Activated effector memory CD4-positive, alpha-beta T cell treated with anti-CD3 and anti-CD28 coated beads, Interleukin-2, amount 50 U/mL, for 16 hours (primary cell): Measurements from ENCODE around the gene MAP1LC3B2.

Source experiments
- DNase-seq: peaks from one replicate; pipeline ENCODE4 v3.0.0-alpha.2; 2020

Gene MAP1LC3B2

DNA sequence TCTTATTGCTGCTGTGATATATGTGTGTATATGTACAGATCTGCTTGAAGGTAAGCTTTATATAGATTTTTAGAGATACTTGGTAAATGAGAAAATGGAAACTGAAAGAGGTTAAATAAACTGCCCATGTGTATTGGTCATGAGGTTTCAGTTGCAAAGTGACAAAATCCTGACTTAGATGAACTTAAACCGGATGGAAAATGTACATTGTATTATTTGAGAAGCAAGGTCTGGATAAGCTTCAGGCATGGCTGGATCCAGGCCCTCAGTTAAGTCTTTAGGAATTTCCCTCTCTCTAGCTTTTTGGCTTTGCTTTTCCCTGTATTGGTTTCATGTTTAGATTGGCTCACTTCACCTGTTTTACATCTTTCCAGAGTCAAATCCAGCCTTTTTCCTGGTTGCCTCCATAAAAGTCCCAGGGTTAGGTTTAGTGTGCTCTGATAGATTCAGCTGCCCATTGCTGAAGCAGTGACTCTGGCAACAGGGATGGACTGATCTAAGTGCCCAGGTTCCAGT, 21.0 kb upstream of the MAP1LC3B2 start:
- DNase-seq, result no peak

DNA sequence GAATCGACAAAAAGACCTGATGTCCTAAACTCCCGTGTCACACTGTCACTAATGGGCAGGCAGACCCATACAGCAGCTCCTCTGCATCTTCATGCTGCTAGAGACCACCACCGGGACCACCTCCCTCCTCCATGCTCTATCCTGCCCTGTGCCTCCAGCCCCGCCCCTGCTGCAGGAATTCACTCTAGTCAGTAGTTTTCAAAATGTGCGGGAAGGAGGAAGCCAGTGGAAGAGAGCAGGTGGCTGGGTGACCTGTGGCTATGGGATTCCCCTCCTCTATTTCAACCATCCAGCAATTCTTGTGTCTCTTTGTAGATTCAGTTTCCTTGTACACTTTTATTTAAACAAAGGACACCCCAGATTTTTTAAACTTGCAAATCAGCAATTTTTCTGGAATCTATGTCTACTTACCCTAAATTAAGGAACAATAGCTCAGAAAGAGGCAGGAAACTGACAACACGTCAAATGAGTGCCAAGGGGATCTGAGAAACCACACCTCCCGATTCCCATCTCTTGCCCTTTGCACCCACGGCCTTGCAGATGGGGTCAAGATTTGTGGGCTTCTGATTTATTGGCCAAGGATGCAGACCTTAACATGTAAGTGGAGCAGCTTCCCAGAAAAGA, 20.4 kb upstream of the MAP1LC3B2 start:
- no peak for DNase-seq

DNA sequence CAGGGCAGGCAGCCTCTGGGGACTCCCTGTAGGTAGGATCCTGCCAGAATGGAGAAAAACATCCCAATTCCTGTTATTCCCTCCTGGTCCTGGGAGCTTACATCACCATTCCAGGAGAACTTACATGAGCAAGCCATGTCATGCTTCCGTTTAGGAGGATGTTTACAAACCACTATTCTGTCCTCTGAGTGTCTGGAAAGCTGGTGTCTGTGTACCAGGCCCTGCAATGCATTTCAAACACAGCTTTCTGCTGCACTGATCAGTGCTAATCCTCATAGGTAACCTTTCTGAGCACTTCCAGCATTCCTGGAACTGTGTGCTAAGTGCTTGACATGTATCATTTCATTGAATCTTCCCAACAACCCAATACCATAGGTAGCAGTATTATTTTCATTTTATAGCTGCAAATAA, 19.8 kb upstream of the MAP1LC3B2 start:
- no peak for DNase-seq

DNA sequence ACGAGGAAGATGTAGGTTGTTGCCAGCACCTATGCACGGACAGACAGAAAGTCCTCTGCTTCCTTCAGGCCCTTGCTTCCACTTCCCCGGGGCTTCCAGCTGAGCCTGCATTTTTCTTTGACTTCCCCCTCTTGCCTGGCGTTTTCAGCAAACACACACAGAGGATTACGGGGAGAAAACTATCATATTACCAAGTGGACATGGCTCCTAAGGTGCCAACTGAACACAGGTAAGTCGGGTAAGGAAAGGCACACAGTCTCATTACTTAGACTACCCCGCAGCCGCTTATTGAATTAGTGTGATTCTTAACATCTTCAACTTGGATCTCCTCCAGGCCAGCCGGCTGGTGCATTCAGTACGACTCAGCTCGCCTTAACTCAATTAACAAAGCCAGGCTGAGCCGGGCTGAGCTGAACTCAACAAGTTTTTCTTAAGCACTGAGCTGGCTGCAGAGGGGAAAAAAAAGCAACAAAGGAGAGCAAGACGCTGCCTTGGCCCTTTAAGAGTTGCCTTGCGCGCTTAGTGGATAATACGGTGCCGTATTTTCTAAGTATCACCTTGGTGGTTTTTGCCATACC, 19.2 kb upstream of the MAP1LC3B2 start:
- no peak for DNase-seq

DNA sequence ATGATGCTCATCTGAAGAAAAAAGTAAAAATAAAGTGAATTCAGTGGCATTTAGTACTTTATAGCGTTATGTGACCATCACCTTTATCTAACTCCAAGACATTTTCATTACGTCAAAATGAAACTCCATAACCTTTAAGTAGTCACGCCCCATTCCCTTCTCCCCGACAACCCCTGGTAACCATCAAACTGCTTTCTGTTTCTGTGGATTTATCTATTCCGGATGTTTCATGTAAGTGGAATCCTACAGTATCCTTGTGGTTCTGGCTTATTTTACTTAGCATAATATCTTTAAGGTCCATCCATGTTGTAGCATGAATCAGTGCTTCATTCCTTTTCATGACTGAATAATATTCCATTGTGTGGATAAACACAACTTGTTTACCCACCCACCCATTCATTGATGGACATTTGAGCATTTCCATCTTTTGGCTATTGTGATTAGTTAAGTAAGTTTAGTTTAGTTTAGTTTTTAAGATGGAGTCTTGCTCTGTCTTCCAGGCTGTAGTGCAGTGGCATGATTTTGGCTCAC, 18.5 kb upstream of the MAP1LC3B2 start:
- no peak for DNase-seq

DNA sequence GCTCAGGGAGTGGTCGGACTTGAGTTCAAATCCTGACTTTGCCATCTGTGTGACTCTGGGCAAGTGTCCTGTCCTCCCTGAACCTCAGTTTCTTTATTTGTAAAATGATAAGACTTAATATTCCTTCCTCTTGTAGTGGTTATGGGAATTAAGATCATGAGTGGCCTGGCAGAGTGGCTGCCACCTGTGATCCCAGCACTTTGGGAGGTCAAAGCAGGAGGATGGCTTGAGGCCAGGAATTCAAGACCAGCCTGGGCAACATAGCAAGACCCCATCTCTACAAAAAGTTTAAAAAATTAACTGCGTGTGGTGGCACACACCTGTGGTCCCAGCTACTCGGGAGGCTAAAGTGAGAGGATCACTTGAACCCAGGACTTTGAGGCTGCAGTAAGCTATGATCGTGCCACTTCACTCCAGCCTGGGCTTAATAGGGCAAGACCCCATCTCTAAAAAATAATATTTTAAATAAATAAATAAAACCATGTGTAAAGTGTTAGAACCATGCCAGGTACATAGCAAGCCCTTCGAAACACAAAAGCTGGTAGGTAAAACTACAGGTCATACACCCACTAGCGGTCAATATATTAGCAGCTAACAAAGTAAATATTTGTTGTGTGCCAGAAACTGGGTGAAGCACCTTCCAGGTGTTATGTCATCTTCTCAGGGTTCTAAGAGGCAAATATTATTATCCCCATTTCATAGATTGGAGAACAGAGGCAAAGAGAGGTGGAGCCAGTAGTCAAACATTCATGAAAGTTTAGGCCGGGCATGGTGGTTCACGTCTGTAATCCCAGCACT, 17.4 kb upstream of the MAP1LC3B2 start:
- no peak for DNase-seq

DNA sequence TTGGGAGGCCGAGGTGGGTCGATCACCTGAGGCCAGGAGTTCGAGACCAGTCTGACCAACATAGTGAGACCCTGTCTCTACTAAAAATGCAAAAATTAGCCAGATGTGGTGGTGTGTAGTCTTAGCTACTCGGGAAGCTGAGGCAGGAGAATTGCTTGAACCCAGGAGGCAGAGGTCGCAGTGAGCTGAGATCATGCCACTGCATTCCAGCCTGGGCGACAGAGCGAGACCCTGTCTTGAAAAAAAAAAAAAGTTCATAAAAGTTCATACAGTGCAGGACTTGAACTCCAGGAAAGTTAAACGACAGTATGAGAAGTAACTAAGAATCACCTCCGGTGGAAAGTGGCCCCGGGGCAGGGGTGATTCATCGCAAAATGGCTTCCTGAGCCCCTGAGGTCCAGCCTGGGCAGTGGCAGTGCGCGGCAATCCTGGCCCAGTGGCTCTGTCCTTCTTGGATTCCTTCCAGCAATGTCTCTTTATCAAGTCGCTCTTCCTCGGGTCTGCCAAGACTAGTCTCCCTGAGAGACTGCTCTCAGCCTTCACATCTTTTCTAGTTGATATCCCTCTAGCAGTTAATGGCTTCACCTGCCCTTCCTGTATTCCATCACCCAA, 16.7 kb upstream of the MAP1LC3B2 start:
- no peak for DNase-seq

DNA sequence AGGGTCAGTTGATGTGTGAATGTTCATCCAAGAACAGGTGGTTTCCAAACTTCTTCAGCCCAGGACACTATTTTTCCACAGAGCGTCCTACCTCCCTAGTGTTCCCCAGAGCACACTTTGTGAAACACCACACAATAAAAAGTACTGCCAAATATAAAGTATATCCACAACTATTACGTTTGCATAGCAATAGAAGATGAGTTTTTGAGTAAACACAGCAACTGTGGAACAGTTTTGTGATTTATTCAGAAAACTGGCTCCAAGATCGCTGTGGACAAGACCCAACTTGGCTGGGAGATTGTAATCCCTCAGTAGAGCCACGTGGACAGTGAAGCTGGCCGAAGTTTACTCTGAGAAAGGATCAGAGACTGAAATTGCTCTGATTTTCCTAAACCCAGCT, 14.5 kb upstream of the MAP1LC3B2 start:
- no peak for DNase-seq

DNA sequence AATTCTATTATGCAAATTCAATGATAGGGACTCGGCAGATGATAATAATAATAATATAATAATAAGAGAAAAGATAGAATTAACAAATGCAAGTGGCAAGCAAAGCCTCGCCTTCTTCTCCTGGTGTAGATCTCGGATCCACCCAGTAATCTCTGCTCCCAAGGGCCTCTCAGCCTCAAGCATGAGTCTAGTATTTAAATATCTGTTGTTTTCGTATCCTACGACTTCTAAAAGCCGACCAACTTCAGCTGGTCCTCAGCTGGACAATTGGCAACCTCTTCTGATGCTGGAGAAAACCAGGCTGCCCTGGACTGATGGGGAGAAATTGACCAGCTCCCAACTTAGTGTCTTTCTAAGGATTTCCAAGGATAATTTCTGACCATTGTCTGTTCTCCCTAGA, 14.0 kb upstream of the MAP1LC3B2 start:
- no peak for DNase-seq

DNA sequence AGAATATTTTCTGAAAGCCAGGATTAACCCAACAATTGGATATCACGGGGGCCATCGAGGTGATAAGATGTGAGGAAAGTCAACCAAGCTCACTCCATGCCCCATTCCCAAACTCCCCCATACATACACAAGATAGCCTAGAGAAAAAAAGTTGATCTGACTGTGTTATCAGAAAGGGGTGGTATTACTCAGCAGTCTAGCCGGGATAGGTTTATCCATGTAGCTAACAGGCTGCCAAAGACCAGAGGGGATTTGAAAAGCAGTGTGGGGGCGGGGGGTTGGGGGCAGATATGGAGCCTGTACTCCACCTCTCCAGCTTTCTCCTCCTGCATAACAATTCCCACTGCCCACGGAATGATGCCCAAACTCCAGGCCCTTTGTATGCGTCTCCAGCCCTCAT, 13.2 kb upstream of the MAP1LC3B2 start:
- no peak for DNase-seq

DNA sequence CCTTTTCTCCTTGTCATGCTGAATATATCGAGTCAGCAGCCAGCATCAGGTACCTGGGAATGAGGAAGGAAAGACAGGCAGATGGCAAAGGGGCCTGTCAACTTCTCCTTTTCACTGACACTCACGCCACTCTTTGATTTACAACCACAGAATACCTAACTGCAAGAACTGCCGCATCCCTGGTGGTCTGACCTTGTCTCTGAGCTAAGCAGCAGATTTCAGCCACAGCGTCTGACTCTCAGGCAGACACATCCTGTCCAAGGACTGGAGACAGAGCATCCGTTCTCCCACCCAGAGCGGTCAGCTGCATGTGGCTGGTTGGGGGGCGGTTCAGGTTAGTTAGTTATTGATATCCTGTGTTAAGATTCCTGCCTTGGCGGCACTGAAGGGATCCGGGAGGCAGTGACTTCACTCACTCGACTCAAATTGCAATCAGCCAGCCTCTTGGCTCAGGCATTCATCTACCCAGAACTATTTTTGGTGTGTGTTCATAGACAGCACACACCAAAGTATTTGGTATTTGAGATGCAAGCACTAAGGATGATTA, 11.2 kb upstream of the MAP1LC3B2 start:
- DNase-seq, result no peak

DNA sequence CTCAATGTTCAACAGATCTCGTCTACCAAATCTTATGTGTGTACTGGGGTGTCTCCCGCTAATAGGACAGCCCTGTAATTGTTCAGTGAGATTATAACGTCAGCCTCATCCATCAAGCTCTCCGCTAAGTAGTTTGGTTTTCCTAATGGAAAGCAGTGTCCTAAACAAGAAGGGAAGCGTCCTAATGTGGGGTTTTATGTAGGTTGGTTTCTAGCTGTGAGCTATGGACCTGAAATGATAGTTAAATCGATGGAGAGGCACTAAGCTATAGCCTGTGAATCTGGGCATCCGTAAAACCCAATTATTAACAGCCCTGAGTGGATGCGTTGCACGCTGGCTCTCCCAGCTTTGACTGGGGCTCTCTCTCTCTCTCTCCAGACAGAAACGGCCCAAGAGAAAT, 9.2 kb upstream of the MAP1LC3B2 start:
- no peak for DNase-seq

DNA sequence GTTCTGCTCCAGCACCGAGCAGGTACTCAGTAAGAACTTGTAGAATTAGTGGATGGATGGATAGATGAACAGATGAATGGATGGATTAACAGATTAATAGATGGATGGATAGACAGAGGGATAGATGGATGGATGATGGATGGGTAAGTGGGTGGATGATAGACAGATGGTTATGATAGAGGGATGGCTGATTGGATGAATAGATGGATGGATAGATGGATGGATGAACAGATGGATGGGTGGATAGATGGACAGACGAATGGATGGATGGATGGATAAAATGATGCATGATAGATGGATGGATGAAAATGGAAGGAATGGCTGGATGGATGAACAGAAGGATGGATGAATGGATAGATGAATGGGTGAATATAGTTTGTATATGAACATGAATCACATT, 8.0 kb upstream of the MAP1LC3B2 start:
- no peak for DNase-seq

DNA sequence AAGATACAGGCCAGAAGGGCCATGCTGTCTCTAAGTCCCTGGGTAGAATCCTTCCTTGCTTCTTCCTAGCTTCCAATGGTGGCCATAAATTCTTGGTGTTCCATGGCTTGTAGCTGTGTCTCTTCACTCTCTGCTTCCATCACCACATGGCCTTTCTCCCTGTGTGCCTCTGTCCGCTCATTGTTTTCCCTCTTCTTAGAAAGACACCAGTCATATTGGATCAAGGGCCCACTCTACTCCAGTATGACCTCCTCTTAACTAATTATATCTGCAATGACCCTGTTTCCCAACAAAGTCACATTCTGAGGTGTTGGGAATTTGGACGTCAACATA, 7.6 kb upstream of the MAP1LC3B2 start:
- DNase-seq, result no peak

DNA sequence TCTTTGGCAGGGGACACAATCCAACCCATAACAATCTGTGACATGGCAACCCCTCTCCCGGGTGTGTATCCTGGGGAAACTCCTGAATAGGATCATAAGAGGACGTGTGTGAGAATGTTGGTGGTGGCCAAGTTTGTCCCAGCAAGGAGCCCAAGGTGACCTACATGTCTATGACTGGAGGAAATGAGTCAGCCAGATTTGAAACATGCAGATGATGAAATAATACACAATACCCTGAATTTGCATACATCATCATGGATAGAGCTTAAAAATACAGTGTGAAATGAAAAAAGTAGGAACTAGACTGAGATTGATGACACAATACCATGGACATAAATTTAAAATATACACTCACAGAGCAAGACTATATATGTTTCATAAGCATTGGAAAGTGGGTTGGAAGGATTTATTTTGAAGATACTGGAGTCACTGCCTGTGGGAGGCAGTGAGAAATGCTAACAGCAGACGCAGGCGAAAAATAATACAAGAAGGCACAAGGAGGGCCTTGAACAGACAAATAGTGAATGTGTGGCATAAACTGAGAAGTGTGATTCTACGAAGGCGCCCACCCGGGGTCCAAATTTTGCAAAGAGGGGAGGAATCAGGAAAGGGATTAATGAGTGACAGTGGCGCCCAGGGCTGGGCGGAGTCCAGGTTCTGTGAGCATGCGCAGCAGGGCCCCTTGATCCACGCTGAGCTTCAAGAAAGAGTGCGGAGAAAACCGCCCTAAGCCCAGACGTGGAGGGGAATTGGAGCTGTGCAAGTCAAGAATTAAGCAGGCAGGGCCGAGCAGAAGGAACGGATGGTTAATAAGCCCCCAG, 7.0 kb upstream of the MAP1LC3B2 start:
- DNase-seq, result no peak

DNA sequence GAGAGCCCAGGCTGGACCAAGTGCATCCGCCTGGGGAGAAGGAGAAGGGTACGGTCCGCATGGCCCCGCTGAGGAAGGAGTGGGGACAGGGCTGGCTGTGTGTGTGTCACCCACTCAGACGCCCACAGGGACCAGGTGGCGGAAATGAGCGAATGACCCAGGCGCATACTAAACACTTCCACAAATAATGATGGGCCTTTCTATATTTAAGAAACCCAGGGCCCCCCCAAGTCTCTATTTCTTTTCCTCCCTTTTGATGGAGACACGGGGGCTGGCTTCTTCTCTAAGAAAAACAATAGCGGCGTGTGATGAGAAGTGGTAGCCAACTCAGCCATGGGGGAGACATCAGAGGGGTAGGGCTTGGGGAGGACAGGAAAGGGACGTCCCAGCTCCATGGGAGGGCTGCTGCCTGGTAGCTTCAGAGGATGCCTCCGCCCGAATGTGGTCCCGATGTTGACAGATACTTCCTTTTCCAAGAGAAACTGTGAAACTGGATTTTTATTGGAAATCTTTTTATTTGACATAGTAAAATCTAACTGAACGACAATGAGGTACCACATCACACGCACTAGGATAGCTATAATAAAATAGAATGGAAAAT, 6.3 kb upstream of the MAP1LC3B2 start:
- no peak for DNase-seq

DNA sequence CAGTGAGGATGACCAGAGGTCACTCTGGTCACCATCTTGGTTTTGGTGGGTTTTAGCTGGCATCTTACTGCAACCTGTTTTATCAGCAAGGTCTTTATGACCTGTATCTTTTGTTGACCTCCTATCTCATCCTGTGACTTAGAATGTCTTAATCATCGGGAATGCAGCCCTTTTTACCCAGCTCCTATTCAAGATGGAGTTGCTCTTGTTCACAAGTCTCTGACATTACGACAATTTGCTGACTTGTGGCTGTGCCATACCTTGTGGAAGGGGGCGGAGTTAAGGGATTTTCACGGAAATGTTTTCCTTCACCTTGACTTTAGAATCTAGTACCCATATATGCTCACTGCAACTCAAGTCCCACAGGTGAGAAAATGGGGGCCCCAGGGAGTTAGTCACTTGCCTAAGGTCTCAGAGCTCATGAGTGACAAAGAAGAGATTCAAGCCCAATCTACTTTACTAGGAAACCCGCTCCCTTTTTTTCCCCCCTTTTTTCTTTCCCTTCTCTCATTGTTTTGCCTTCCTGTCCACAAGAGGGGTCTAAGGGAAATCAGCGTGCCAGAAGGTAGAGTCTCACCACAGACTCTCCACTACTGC, 2.7 kb upstream of the MAP1LC3B2 start:
- no peak for DNase-seq

DNA sequence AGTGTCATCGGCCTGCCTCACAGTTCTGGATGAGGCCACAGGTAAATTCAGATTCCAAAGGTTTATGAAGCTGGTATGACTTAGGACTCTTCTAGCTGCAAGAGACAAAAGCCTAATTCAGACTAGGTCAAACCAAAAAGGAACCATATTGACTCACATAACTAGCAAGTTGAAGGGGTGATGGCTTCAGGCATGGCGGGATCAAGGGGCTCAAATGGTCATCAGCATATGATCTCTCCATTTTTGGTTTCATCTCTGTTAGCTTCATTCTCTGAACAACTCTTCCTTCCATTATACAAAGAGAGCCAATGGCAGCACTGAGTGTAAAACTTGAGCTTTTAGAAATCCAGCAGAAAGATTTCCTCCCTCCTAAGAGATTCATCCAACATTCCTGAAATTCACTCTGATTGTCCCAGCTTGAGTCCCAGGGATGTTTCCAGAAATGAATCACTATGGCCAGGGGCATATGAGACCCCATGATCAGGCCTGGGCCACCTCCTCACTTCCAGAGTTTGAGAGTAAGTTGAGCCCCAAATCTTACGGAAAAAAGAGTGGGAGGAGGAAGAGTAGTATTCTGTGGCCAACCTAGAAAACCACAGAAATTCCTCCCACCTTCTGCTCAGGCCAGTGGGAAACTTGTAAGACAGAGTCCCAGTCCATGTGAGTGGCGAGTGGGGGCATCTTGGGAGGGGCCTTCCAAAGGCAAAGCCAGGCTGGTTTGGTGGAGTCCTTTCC, 2.0 kb upstream of the MAP1LC3B2 start:
- no peak for DNase-seq

DNA sequence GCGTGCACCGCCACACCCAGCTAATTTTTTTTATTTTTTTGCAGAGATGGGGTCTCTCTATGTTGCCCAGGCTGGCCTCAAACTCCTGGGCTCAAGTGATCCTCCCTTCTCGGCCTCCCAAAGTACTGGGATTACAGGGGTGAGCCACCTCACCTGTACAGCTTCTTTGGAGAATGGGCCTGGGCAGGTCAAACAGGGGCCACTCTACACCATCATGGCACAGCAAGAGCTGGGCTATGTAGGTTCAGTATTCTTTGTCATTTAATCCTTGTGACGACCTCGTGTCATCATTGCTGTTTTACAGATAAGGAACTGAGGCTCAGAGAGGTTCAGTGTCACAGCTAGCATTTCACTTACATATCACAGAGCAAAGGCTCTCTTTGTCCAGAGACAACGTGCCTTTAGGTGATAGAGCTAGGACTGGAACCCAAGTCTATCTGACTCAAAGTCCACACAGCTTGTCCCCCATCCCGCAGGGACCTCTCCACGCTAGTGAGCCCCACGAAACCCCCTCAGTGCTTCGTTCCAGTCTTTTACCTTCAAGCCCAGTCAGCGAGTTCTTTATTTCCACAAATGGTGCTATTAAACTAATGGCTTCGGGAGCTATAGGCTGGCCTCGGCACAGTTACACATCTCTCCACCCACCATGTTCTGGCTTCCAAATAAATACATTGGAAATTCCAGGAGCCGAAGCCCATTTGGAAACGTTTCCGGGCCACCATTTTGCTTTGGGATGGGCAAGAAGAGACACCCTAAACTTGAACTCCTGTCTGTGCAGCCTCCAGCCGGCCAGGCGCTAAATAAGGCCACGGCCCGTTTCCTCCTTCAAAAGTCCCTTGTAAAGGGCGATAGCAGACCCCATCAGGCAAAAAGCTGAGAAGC, 660 bp upstream of the MAP1LC3B2 start:
- DNase-seq, result no peak
